Liver (tissue), 3 donors: ENCODE results near the gene RAD9B.

Source experiments
- EGR1 ChIP-seq, 2 donors: IDR thresholded peaks; 2 replicates each; pipeline ENCODE4 v1.6.1; 2016 to 2018; ENCODE audit warnings: antibody characterized with exemption in 2 of 2, low read depth in 2 of 2
- HNF4G ChIP-seq: IDR thresholded peaks from 2 replicates; pipeline ENCODE4 v1.6.1; 2016; ENCODE audit warnings: antibody characterized with exemption
- JUND ChIP-seq, 2 donors: IDR thresholded peaks; 2 replicates each; pipeline ENCODE4 v1.6.1; 2016; ENCODE audit warnings: antibody characterized with exemption in 2 of 2
- TAF1 ChIP-seq: conservative IDR thresholded peaks from 2 replicates; pipeline ENCODE4 v1.6.1; 2016; ENCODE audit warnings: antibody characterized with exemption, mild to moderate bottlenecking
- YY1 ChIP-seq: IDR thresholded peaks from 2 replicates; pipeline ENCODE4 v1.6.1; 2016; ENCODE audit warnings: antibody characterized with exemption, mild to moderate bottlenecking
- TF ChIP-seq, protein P1 (sequence below): fragments of 150-350 bp; IDR thresholded peaks from 2 replicates; pipeline ENCODE4 v1.5.1; 2017; ENCODE audit warnings: improper control_type of control experiment, low read depth, low read length; ENCODE audit not compliant: missing input control
- TF ChIP-seq, protein P2 (sequence below): IDR thresholded peaks from 2 replicates; pipeline ENCODE4 v1.6.1; 2016; ENCODE audit warnings: antibody characterized with exemption
- TF ChIP-seq, protein P3 (sequence below): IDR thresholded peaks from 2 replicates; pipeline ENCODE4 v1.6.1; 2016; ENCODE audit warnings: antibody characterized with exemption
- TF ChIP-seq, protein P4 (sequence below): IDR thresholded peaks from 2 replicates; pipeline ENCODE4 v1.6.1; 2016; ENCODE audit warnings: antibody characterized with exemption, mild to moderate bottlenecking
- donor health status: healthy.
- donor health status: healthy.

DNA sequence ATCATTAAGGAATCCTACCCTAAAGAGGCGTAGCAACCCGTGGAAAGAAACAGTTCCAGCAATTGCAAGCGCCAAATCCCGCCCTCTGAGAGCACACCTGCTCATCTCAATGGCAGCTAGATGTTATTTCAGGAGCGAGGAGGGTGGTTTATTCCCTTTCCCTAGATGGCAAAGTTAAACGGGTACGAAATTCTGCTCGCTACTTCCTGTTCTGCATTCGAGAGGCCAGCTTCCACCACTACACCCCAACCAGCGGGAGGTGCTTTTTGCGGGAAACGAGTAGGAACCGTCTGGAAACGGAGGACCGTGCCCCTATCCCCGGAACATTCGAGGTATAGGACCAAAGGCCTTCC is 756 bp upstream of the RAD9B start:
- TF ChIP-seq, protein P1, sequence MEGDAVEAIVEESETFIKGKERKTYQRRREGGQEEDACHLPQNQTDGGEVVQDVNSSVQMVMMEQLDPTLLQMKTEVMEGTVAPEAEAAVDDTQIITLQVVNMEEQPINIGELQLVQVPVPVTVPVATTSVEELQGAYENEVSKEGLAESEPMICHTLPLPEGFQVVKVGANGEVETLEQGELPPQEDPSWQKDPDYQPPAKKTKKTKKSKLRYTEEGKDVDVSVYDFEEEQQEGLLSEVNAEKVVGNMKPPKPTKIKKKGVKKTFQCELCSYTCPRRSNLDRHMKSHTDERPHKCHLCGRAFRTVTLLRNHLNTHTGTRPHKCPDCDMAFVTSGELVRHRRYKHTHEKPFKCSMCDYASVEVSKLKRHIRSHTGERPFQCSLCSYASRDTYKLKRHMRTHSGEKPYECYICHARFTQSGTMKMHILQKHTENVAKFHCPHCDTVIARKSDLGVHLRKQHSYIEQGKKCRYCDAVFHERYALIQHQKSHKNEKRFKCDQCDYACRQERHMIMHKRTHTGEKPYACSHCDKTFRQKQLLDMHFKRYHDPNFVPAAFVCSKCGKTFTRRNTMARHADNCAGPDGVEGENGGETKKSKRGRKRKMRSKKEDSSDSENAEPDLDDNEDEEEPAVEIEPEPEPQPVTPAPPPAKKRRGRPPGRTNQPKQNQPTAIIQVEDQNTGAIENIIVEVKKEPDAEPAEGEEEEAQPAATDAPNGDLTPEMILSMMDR, result no peak
- TF ChIP-seq, protein P2, sequence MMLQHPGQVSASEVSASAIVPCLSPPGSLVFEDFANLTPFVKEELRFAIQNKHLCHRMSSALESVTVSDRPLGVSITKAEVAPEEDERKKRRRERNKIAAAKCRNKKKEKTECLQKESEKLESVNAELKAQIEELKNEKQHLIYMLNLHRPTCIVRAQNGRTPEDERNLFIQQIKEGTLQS, result no peak
- TF ChIP-seq YY1, result no peak
- TF ChIP-seq, protein P3, sequence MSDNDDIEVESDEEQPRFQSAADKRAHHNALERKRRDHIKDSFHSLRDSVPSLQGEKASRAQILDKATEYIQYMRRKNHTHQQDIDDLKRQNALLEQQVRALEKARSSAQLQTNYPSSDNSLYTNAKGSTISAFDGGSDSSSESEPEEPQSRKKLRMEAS, result no peak
- TF ChIP-seq HNF4G, result no peak
- TF ChIP-seq JUND (IDR thresholded peaks at IDR 0.05), result no peak
- TF ChIP-seq TAF1, result no peak
- TF ChIP-seq EGR1 (IDR thresholded peaks at IDR 0.05; ENCODE audit: low read depth in 2 of 2), result peak in 1 of 2 donors; percentile 2
- TF ChIP-seq, protein P4, sequence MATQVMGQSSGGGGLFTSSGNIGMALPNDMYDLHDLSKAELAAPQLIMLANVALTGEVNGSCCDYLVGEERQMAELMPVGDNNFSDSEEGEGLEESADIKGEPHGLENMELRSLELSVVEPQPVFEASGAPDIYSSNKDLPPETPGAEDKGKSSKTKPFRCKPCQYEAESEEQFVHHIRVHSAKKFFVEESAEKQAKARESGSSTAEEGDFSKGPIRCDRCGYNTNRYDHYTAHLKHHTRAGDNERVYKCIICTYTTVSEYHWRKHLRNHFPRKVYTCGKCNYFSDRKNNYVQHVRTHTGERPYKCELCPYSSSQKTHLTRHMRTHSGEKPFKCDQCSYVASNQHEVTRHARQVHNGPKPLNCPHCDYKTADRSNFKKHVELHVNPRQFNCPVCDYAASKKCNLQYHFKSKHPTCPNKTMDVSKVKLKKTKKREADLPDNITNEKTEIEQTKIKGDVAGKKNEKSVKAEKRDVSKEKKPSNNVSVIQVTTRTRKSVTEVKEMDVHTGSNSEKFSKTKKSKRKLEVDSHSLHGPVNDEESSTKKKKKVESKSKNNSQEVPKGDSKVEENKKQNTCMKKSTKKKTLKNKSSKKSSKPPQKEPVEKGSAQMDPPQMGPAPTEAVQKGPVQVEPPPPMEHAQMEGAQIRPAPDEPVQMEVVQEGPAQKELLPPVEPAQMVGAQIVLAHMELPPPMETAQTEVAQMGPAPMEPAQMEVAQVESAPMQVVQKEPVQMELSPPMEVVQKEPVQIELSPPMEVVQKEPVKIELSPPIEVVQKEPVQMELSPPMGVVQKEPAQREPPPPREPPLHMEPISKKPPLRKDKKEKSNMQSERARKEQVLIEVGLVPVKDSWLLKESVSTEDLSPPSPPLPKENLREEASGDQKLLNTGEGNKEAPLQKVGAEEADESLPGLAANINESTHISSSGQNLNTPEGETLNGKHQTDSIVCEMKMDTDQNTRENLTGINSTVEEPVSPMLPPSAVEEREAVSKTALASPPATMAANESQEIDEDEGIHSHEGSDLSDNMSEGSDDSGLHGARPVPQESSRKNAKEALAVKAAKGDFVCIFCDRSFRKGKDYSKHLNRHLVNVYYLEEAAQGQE, result no peak
